Right lobe of liver (tissue), 6 donors: ENCODE results near the gene SYNM. TPM values are rescaled to one million over a fixed set of nuclear protein-coding genes. Genes with fewer than 3 reads are reported as not detected.

Experiments
- ATAC-seq, 4 donors: fragments of 200-7000 bp; cut with Tn5 transposase; one replicate each; pipeline ENCODE4 v1.9.1; 2020; ENCODE audit warnings: mild to moderate bottlenecking in 4 of 4, moderate library complexity in 4 of 4
- DNase-seq, 3 donors: peaks; one replicate each; pipeline ENCODE4 v3.0.0-alpha.2; 2020
- H3K27ac ChIP-seq, 3 donors: fragments of 200-600 bp; one replicate each; pipeline ENCODE4 v1.8.0; 2022
- H3K27me3 ChIP-seq, 2 donors: fragments of 200-600 bp; one replicate each; pipeline ENCODE4 v1.8.0; 2022
- H3K36me3 ChIP-seq, 4 donors: fragments of 200-600 bp; sonication (generic) in 1 of 4; one replicate each; pipeline versions ENCODE4 v1.5.1 to v1.8.0; 2017 to 2022; ENCODE audit warnings: control low read depth in 1 of 4
- H3K4me1 ChIP-seq, 4 donors: fragments of 200-600 bp; sonication (generic) in 1 of 4; one replicate each; pipeline versions ENCODE4 v1.5.1 to v1.8.0; 2017 to 2022; ENCODE audit warnings: control low read depth in 1 of 4
- H3K4me3 ChIP-seq, 3 donors: fragments of 200-600 bp; one replicate each; pipeline ENCODE4 v1.8.0; 2022
- H3K9me3 ChIP-seq, 4 donors: fragments of 200-600 bp; sonication (generic) in 1 of 4; one replicate each; pipeline versions ENCODE4 v1.5.1 to v1.8.0; 2017 to 2022; ENCODE audit warnings: control low read depth in 1 of 4
- CTCF ChIP-seq, 4 donors: fragments of 200-600 bp in 3 of 4; fragments of 450-650 bp in 1 of 4; IDR thresholded peaks; one replicate each; pipeline versions ENCODE4 v1.5.1 to v1.8.0; 2016 to 2022; ENCODE audit warnings: antibody characterized with exemption in 4 of 4, mild to moderate bottlenecking in 2 of 4
- POLR2A ChIP-seq: fragments of 450-650 bp; IDR thresholded peaks from one replicate; pipeline ENCODE4 v1.6.1; 2017; ENCODE audit warnings: antibody characterized with exemption, mild to moderate bottlenecking
- WGBS: methylation state at CpG from one replicate; pipeline ENCODE4 v1.1.6; 2018; ENCODE audit warnings: low coverage, low lambda C conversion rate; ENCODE audit not compliant: insufficient coverage; ENCODE audit errors: missing lambda C conversion rate; 5-methylcytosine and 5-hydroxymethylcytosine counted together
- intact Hi-C, 2 donors: fragments of 100-400 bp; cut with DNase I; formaldehyde crosslinking; loops; one replicate each; pipeline versions ENCODE4 v1.11.2 to v1.14.1; 2022
- total RNA-seq, 6 experiments: library from RNA; depleted of rRNA in 2 of 6; stranded (reverse); fragments of >200 nt in 2 of 6; fragmentation: NEBNext Ultra II Directional in 3 of 6; extraction: Animal tissue kit (Norgen Biotek cat#: 25700) in 3 of 6; gene quantifications; one replicate each; pipeline versions ENCODE4 v1.1.0 to v1.2.4, GENCODE V29; 2016 to 2023
- donor health status: DM: no; HTN: yes; CAD: no.
- donor health status: DM: no; HTN: no; CAD: no.
- donor health status: DM: no; HTN: no; CAD: no.
- donor health status: DM: no; HTN: yes; CAD: no.
- donor health status: DM: no; HTN: yes; CAD: no.

Gene SYNM
- total RNA-seq, 6 experiments from 2014 or later = 1.6 to 3.5 (median 2.9) TPM

GRCh38 chr15:99129644-99130043 lies 24.8 kb downstream of the SYNM start:
- WGBS = 75% methylated on average over 14 of the region's 16 CpGs
- H3K36me3 ChIP-seq = no peaks in the 10 kb centered on the region
- TF ChIP-seq POLR2A (no peak), CTCF (IDR thresholded peaks at IDR 0.05) (no peak)
- H3K27ac ChIP-seq = no peak overlapping the region
- no peaks in the 10 kb centered on the region for H3K9me3 ChIP-seq
- peaks cover 0 to 10% (median 3%) of the 10 kb centered on the region in 4 donors for H3K4me1 ChIP-seq
- DNase-seq (no peak), ATAC-seq (no peak)
- H3K4me3 ChIP-seq = no peak overlapping the region
- no peaks in the 10 kb centered on the region for H3K27me3 ChIP-seq
- intact Hi-C loops = no loop called here

GRCh38 chr15:99130314-99130713 lies 25.4 kb downstream of the SYNM start:
- 63% methylated on average over 13 of the region's 13 CpGs for WGBS
- Histone ChIP-seq H3K36me3 (no peaks in the 10 kb centered on the region), H3K27me3 (no peaks in the 10 kb centered on the region), H3K9me3 (no peaks in the 10 kb centered on the region), H3K4me3 (no peak overlapping the region), H3K4me1 (peaks cover 0 to 10% (median 3%) of the 10 kb centered on the region in 4 donors), H3K27ac (no peak overlapping the region)
- peak in 1 of 3 donors; percentile 15 for DNase-seq
- no peak for TF ChIP-seq CTCF (IDR thresholded peaks at IDR 0.05)
- no peak for TF ChIP-seq POLR2A
- no peak for ATAC-seq
- intact Hi-C loops = no loop called here

GRCh38 chr15:99130765-99131440 lies 26.0 kb downstream of the SYNM start:
- H3K36me3 ChIP-seq = no peaks in the 10 kb centered on the region
- H3K4me1 ChIP-seq = peaks cover 0 to 10% (median 3%) of the 10 kb centered on the region in 4 donors
- whole genome bisulfite sequencing = 96% methylated on average over 25 of the region's 30 CpGs
- ATAC-seq (no peak), DNase-seq (peak in 1 of 3 donors; percentile 46)
- no peak overlapping the region for H3K27ac ChIP-seq
- TF ChIP-seq CTCF (IDR thresholded peaks at IDR 0.05) (no peak), POLR2A (no peak)
- intact Hi-C loops = no loop called here
- H3K9me3 ChIP-seq = no peaks in the 10 kb centered on the region
- no peak overlapping the region for H3K4me3 ChIP-seq
- H3K27me3 ChIP-seq = no peaks in the 10 kb centered on the region

DNA sequence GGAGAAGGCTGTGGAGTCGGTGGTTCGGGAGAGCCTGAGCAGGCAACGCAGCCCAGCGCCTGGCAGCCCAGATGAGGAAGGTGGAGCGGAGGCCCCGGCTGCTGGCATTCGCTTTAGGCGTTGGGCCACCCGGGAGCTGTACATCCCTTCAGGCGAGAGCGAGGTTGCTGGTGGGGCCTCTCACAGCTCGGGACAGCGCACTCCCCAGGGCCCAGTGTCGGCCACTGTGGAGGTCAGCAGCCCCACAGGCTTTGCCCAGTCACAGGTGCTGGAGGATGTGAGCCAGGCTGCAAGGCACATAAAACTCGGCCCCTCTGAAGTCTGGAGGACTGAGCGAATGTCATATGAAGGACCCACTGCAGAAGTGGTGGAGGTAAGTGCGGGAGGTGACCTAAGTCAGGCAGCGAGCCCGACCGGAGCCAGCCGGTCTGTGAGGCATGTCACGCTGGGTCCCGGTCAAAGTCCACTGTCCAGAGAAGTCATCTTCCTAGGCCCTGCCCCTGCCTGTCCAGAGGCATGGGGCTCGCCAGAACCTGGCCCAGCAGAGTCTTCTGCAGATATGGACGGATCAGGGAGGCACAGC lies 26.7 kb downstream of the SYNM start:
- intact Hi-C loops = no loop called here
- H3K4me1 ChIP-seq = peaks cover 0 to 10% (median 3%) of the 10 kb centered on the region in 4 donors
- no peaks in the 10 kb centered on the region for H3K9me3 ChIP-seq
- 20% methylated on average over 1 of the region's 25 CpGs for WGBS
- H3K36me3 ChIP-seq = no peaks in the 10 kb centered on the region
- H3K27ac ChIP-seq = no peak overlapping the region
- ATAC-seq (peak; percentile 98 to 99 (median 99)), DNase-seq (peak; percentile 87 to 91 (median 88))
- no peak for TF ChIP-seq POLR2A
- no peak for TF ChIP-seq CTCF (IDR thresholded peaks at IDR 0.05)
- no peaks in the 10 kb centered on the region for H3K27me3 ChIP-seq
- H3K4me3 ChIP-seq = no peak overlapping the region
